Prostate gland (tissue), 2 donors: Measurements from ENCODE around the gene STAM2. TPM values are rescaled to one million over a fixed set of nuclear protein-coding genes. Genes with fewer than 3 reads are reported as not detected.
A peak's percentile ranks its signal among the peaks of the same experiment; 100 is the strongest.
"Not testable (repeated sequence)": the region's sequence is repeated elsewhere in the genome, so short reads cannot be mapped to it uniquely, and the experiment has no call there.

Source experiments
- DNase-seq: peaks from one replicate; pipeline ENCODE4 v3.0.0-alpha.2; 2019; ENCODE audit warnings: low spot score
- H3K27ac ChIP-seq, 2 donors: fragments of 200-600 bp; sonication (generic); 2 replicates each; pipeline ENCODE4 v1.5.1; 2017 to 2019
- H3K27me3 ChIP-seq: fragments of 200-600 bp; sonication (generic); replicated peaks from 2 replicates; pipeline ENCODE4 v1.5.1; 2019; ENCODE audit not compliant: insufficient read depth
- H3K36me3 ChIP-seq, 2 donors: fragments of 200-600 bp; sonication (generic); 1 replicate in 1 of 2; 2 replicates in 1 of 2; pipeline versions ENCODE4 v1.5.1 to v1.8.1; 2017 to 2019
- H3K4me1 ChIP-seq: fragments of 200-600 bp; sonication (generic); replicated peaks from 2 replicates; pipeline ENCODE4 v1.5.1; 2019
- H3K4me3 ChIP-seq, 2 donors: fragments of 200-600 bp; sonication (generic); 2 replicates each; pipeline ENCODE4 v1.5.1; 2017 to 2019
- H3K9me3 ChIP-seq: fragments of 200-600 bp; sonication (generic); 2 replicates; pipeline ENCODE4 v1.5.1; 2017
- POLR2A ChIP-seq: fragments of 450-650 bp; IDR thresholded peaks from one replicate; pipeline ENCODE4 v1.6.1; 2016; ENCODE audit warnings: antibody characterized with exemption, mild to moderate bottlenecking
- POLR2AphosphoS5 ChIP-seq: sonication (generic); formaldehyde crosslinking; IDR thresholded peaks from one replicate; pipeline ENCODE4 v1.6.1; 2017; ENCODE audit warnings: antibody characterized with exemption
- WGBS: methylation state at CpG from one replicate; pipeline ENCODE4 v1.1.5; 2018; 5-methylcytosine and 5-hydroxymethylcytosine counted together
- intact Hi-C: fragments of 100-400 bp; cut with DNase I; formaldehyde crosslinking; loops from one replicate; pipeline ENCODE4 v1.14.2; 2022
- total RNA-seq, 2 donors: library from RNA; depleted of rRNA; stranded (reverse); fragments of >200 nt; gene quantifications; one replicate each; pipeline ENCODE4 v1.1.0, GENCODE V29; 2016
- TF ChIP-seq, protein P1 (sequence below), 4 experiments: fragments of 200-600 bp in 2 of 4; fragments of 450-650 bp in 2 of 4; sonication (generic) in 2 of 4; IDR thresholded peaks; 1 replicate in 3 of 4; 2 replicates in 1 of 4; pipeline ENCODE4 v1.5.1; 2016 to 2019; ENCODE audit warnings: antibody characterized with exemption in 4 of 4, mild to moderate bottlenecking in 2 of 4, moderate library complexity in 2 of 4

STAM2 gene
- total RNA-seq, 2 donors from 2014 or later: 28.7 to 39.3 TPM

DNA sequence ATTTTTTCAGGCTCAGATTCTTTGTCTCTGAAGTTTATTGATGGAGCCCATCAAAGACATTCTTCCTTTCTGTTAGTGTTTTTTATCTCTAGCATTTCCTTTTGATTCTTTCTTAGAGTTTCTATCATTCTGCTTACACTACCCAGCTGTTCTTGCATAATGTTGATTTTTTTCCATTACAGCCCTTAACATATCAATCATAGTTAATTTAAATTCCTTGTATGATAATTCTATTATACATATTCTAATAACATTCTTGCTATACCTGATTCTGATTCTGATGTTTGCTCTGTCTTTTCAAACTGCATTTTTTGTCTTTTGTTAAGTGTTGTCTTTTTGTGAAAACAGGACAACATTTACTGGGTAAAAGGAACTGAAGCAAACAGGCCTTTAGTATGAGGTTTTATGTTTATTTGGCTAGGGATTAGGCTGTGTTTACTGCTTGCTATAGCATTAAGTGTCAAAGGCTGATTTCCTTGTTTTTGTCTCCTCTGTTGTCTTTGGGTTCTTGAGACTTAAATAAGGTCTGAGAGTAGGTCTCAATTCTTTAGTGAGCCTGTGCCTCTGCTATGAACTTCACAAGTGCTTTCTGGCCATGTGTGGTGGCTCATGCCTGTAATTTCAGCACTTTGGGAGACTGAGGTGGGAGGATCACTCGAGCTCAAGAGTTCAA is 8.0 kb upstream of the STAM2 start:
- DNase-seq: no peak
- no peak overlapping the region for H3K4me3 ChIP-seq
- WGBS: 0% methylated on average over 1 of the region's 1 CpG
- H3K27me3 ChIP-seq: no peaks in the 10 kb centered on the region
- H3K36me3 ChIP-seq: no peaks in the 10 kb centered on the region
- no peak overlapping the region for H3K27ac ChIP-seq
- no peaks in the 10 kb centered on the region for H3K4me1 ChIP-seq
- H3K9me3 ChIP-seq: no peaks in the 10 kb centered on the region
- no peak for TF ChIP-seq POLR2AphosphoS5
- TF ChIP-seq, protein P1, sequence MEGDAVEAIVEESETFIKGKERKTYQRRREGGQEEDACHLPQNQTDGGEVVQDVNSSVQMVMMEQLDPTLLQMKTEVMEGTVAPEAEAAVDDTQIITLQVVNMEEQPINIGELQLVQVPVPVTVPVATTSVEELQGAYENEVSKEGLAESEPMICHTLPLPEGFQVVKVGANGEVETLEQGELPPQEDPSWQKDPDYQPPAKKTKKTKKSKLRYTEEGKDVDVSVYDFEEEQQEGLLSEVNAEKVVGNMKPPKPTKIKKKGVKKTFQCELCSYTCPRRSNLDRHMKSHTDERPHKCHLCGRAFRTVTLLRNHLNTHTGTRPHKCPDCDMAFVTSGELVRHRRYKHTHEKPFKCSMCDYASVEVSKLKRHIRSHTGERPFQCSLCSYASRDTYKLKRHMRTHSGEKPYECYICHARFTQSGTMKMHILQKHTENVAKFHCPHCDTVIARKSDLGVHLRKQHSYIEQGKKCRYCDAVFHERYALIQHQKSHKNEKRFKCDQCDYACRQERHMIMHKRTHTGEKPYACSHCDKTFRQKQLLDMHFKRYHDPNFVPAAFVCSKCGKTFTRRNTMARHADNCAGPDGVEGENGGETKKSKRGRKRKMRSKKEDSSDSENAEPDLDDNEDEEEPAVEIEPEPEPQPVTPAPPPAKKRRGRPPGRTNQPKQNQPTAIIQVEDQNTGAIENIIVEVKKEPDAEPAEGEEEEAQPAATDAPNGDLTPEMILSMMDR (IDR thresholded peaks at IDR 0.05): no peak
- TF ChIP-seq POLR2A: no peak
- intact Hi-C loops: no loop called here

DNA sequence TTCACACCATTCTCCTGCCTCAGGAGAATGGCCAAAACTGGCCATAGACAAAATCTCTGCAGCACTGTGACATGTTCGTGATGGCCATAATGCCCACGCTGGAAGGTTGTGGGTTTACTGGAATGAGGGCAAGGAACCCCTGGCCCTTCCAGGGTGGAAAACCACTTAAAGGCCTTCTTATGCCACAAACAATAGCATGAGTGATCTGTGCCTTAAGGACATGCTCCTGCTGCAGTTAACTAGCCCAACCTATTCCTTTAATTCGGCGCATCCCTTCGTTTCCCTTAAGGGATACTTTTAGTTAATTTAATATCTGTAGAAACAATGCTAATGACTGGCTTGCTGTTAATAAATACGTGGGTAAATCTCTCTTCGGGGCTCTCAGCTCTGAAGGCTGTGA is 2.1 kb upstream of the STAM2 start:
- WGBS: 96% methylated on average over 6 of the region's 7 CpGs
- not testable (repeated sequence) for H3K9me3 ChIP-seq, H3K4me1 ChIP-seq, H3K27ac ChIP-seq, DNase-seq, H3K27me3 ChIP-seq, H3K36me3 ChIP-seq, H3K4me3 ChIP-seq
- intact Hi-C loops: loop anchor here (5.0 to 10.0 kb wide), 3 partner anchors 140 to 537 kb away; partner anchors contain the start of genes ARL6IP6, FMNL2 and PRPF40A

DNA sequence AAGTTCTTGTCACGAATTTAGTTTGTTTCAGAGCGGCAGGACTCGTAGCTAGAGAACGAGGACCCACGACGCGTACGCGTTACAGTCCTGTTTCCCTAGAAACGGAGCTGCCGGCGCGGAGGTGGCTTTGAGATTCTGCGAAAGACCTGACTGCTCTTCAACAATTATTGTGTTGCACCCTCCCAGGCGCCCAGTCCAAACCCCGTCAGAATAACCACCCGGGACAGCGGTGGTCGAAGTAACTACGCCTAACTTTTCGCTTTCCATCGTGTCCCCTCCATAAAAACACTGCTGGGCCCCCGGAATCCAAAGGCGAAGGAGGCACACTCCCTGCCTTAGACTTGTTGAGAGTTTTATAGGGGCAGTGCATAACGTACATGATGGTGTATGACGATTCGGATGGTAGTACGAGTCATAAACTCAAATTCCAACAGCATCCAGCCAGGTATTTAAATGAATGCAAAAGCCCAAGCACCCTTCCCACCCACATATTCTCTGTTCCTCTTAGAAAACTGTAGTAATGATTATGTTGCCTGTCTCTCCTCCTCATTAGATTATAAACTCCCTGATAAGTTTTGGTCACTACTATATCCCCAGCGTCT is 651 bp upstream of the STAM2 start:
- intact Hi-C loops: loop anchor here (5.0 to 10.0 kb wide), 3 partner anchors 139 to 539 kb away; partner anchors contain the start of genes ARL6IP6, FMNL2 and PRPF40A
- H3K27ac ChIP-seq: peak overlapping the region; percentile 97
- 3% methylated on average over 29 of the region's 29 CpGs for WGBS

DNA sequence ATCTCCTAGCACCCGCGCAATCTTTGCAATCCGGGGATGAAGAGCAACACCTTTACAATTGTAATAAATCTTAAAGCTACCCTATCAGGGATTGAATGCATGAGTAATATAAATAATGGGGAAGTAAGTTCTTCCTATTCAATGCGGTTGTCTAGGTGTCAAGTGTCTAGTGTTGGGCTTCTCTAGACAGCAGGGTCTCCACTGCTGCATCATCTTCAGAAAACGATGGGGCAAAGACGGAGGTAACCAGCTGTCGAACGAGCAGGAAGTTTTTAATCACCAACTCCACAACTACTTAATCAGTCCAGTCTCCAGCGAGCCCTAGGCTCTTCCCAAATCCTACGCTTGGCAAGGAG is 573 bp downstream of the STAM2 start:
- Histone ChIP-seq H3K9me3 (no peaks in the 10 kb centered on the region), H3K27ac (peak overlapping the region; percentile 97), H3K4me3 (peak overlapping the region; percentile 67 to 75), H3K4me1 (no peaks in the 10 kb centered on the region), H3K36me3 (no peaks in the 10 kb centered on the region), H3K27me3 (no peaks in the 10 kb centered on the region)
- no peak for TF ChIP-seq POLR2AphosphoS5
- TF ChIP-seq, protein P1 (IDR thresholded peaks at IDR 0.05): no peak
- no peak for TF ChIP-seq POLR2A
- WGBS: 0% methylated on average over 10 of the region's 10 CpGs
- no peak for DNase-seq
- intact Hi-C loops: loop anchor here (5.0 to 10.0 kb wide), 3 partner anchors 138 to 540 kb away; partner anchors contain the start of genes ARL6IP6, FMNL2 and PRPF40A

More for the DNA sequence above, 651 bp upstream of the STAM2 start:
- Histone ChIP-seq H3K36me3 (no peaks in the 10 kb centered on the region), H3K9me3 (no peaks in the 10 kb centered on the region), H3K4me3 (peak overlapping the region; percentile 67 to 75), H3K27me3 (no peaks in the 10 kb centered on the region), H3K4me1 (no peaks in the 10 kb centered on the region)
- TF ChIP-seq, protein P1 (IDR thresholded peaks at IDR 0.05): peak in 1 of 4 experiments; percentile 7
- no peak for TF ChIP-seq POLR2A
- no peak for DNase-seq

DNA sequence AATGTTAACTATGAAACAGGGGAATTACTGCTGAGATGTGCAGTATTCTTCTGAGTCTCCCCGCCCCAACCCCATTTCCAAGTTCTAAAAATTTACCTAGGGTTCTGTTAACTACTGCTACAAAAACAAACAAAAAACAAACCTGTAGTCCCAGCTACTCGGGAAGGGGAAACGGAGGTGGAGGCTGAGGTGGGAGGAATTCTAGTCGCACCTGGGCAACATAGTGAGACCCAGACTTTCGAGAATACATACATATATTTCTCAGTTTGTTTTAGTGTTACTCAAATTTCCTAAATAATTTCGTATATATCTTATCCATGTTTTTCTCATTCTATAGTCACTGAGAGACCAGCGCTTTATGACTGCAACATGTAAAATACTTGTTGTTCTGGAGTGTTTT is 989 bp downstream of the STAM2 start:
- peak overlapping the region; percentile 97 for H3K27ac ChIP-seq
- H3K36me3 ChIP-seq: no peaks in the 10 kb centered on the region
- 14% methylated on average over 7 of the region's 7 CpGs for WGBS
- TF ChIP-seq POLR2A (no peak), POLR2AphosphoS5 (no peak)
- TF ChIP-seq, protein P1 (IDR thresholded peaks at IDR 0.05): no peak
- intact Hi-C loops: loop anchor here (10.0 kb wide), 1 partner anchor 540 kb away; the partner anchor contains the start of genes ARL6IP6 and PRPF40A
- H3K9me3 ChIP-seq: no peaks in the 10 kb centered on the region
- DNase-seq: no peak
- peak overlapping the region; percentile 67 to 75 for H3K4me3 ChIP-seq
- H3K27me3 ChIP-seq: no peaks in the 10 kb centered on the region
- peaks cover under 1% of the 10 kb centered on the region for H3K4me1 ChIP-seq
